H1 (cell line): ENCODE data around the gene ZNF316. TPM values are rescaled to one million over a fixed set of nuclear protein-coding genes. Genes with fewer than 3 reads are reported as not detected.

ENCODE experiments used
- CTCF ChIA-PET: fragments of 300-600 bp; sonication (Branson Sonifier 250); formaldehyde crosslinking; loops from one replicate; lab custom pipeline; 2021; ENCODE audit not compliant: partially characterized antibody; lab: Charles Lee
- POLR2A ChIA-PET: fragments of 300-600 bp; sonication (Branson Sonifier 250); formaldehyde crosslinking; loops from one replicate; lab custom pipeline; 2021; ENCODE audit warnings: inconsistent platforms; ENCODE audit not compliant: partially characterized antibody; lab: Charles Lee
- DNase-seq, 2 experiments: peaks; one replicate each; pipeline versions ENCODE4 v3.0.0 to v3.0.0-alpha.2; 2010 to 2022; ENCODE audit warnings: low spot score in 2 of 2, low read depth in 1 of 2, mixed read lengths in 1 of 2
- FAIRE-seq: peaks from 2 replicates; lab custom pipeline; 2011; peaks lifted over from hg19 to GRCh38; lab: Jason Lieb, UNC
- H2AFZ ChIP-seq: 2 replicates; pipeline ENCODE4 v1.8.1; 2012; ENCODE audit warnings: low read length, inconsistent platforms
- H2AK5ac ChIP-seq: 2 replicates; pipeline ENCODE4 v1.6.1; 2013; ENCODE audit warnings: low read depth, low read length
- H2BK120ac ChIP-seq: replicated peaks from 2 replicates; pipeline ENCODE3; 2013; ENCODE audit warnings: low read depth, low read length, inconsistent platforms
- H2BK12ac ChIP-seq: 2 replicates; pipeline ENCODE4 v1.6.1; 2013; ENCODE audit warnings: low read depth, low read length
- H2BK15ac ChIP-seq: 2 replicates; pipeline ENCODE4 v1.6.1; 2013; ENCODE audit warnings: low read length
- H2BK20ac ChIP-seq: 2 replicates; pipeline ENCODE4 v1.6.1; 2013; ENCODE audit warnings: low read length
- H2BK5ac ChIP-seq: 2 replicates; pipeline ENCODE4 v1.6.1; 2013; ENCODE audit warnings: low read depth, low read length
- H3K14ac ChIP-seq: 2 replicates; pipeline ENCODE4 v1.6.1; 2013; ENCODE audit warnings: inconsistent platforms; ENCODE audit not compliant: insufficient read length
- H3K18ac ChIP-seq: 2 replicates; pipeline ENCODE4 v1.6.1; 2013; ENCODE audit warnings: low read length; ENCODE audit errors: extremely low read depth
- H3K23ac ChIP-seq: 2 replicates; pipeline ENCODE4 v1.6.1; 2013; ENCODE audit warnings: inconsistent platforms; ENCODE audit not compliant: insufficient read length
- H3K23me2 ChIP-seq: 2 replicates; pipeline ENCODE4 v1.6.1; 2013; ENCODE audit warnings: low read depth, low read length
- H3K27ac ChIP-seq: 2 replicates; pipeline ENCODE4 v1.6.1; 2011; ENCODE audit warnings: low read depth, low read length, inconsistent platforms
- H3K27me3 ChIP-seq, 4 experiments: replicated peaks in 1 of 4; 1 replicate in 1 of 4; 2 replicates in 3 of 4; pipeline versions ENCODE4 v1.6.1 to v1.8.1; 2011 to 2013; ENCODE audit warnings: low read length in 3 of 4, mild to moderate bottlenecking in 3 of 4, inconsistent platforms in 2 of 4, mixed read lengths in 2 of 4, moderate library complexity in 1 of 4; ENCODE audit not compliant: control insufficient read depth in 3 of 4, insufficient read depth in 3 of 4; ENCODE audit errors: extremely low read depth in 1 of 4
- H3K36me3 ChIP-seq, 4 experiments: 2 replicates each; pipeline versions ENCODE4 v1.6.1 to v1.8.1; 2011 to 2013; ENCODE audit warnings: mild to moderate bottlenecking in 4 of 4, low read length in 3 of 4, moderate library complexity in 2 of 4, control low read depth in 1 of 4, inconsistent platforms in 1 of 4; ENCODE audit not compliant: insufficient read depth in 4 of 4, control insufficient read depth in 2 of 4
- H3K4ac ChIP-seq: replicated peaks from 2 replicates; pipeline ENCODE3; 2013; ENCODE audit warnings: low read length, low read depth, mixed read lengths, inconsistent platforms; ENCODE audit not compliant: insufficient read length
- H3K4me1 ChIP-seq, 4 experiments: replicated peaks in 1 of 4; 1 replicate in 1 of 4; 2 replicates in 3 of 4; pipeline versions ENCODE4 v1.6.1 to v1.8.1; 2011 to 2013; ENCODE audit warnings: low read length in 3 of 4, inconsistent platforms in 2 of 4, mixed read lengths in 1 of 4; ENCODE audit not compliant: insufficient read depth in 4 of 4, control insufficient read depth in 3 of 4
- H3K4me2 ChIP-seq, 2 experiments: 2 replicates each; pipeline versions ENCODE4 v1.6.1 to v1.8.1; 2011 to 2013; ENCODE audit warnings: low read depth in 2 of 2, low read length in 2 of 2, control low read depth in 1 of 2, inconsistent platforms in 1 of 2, mild to moderate bottlenecking in 1 of 2; ENCODE audit not compliant: insufficient read depth in 1 of 2
- H3K4me3 ChIP-seq, 4 experiments: fragments of 200-600, 300-600 bp in 1 of 4; sonication (generic), shearing (Covaris generic), sonication (Bioruptor Twin) in 1 of 4; 2 replicates each; pipeline versions ENCODE4 v1.5.1 to v1.8.1; 2011 to 2016; ENCODE audit warnings: low read length in 4 of 4, low read depth in 3 of 4, control low read depth in 2 of 4, inconsistent platforms in 2 of 4, mild to moderate bottlenecking in 2 of 4, mixed read lengths in 1 of 4, moderate library complexity in 1 of 4; ENCODE audit not compliant: insufficient read depth in 2 of 4; ENCODE audit errors: extremely low read depth in 1 of 4
- H3K56ac ChIP-seq: replicated peaks from 2 replicates; pipeline ENCODE3; 2013; ENCODE audit warnings: low read depth, mild to moderate bottlenecking, mixed read lengths, low read length, inconsistent platforms; ENCODE audit not compliant: insufficient read length
- H3K79me1 ChIP-seq: 2 replicates; pipeline ENCODE4 v1.6.1; 2013; ENCODE audit warnings: low read depth, low read length, control low read depth
- H3K79me2 ChIP-seq, 2 experiments: 2 replicates each; pipeline versions ENCODE4 v1.6.1 to v1.8.1; 2012 to 2013; ENCODE audit warnings: low read length in 2 of 2, mild to moderate bottlenecking in 2 of 2, inconsistent platforms in 1 of 2; ENCODE audit not compliant: insufficient read depth in 2 of 2, control insufficient read depth in 1 of 2
- H3K9ac ChIP-seq, 4 experiments: replicated peaks in 1 of 4; 1 replicate in 1 of 4; 2 replicates in 3 of 4; pipeline versions ENCODE4 v1.6.1 to v1.8.1; 2011 to 2013; ENCODE audit warnings: low read depth in 3 of 4, low read length in 3 of 4, control low read depth in 2 of 4, mild to moderate bottlenecking in 2 of 4, moderate library complexity in 2 of 4, inconsistent platforms in 1 of 4; ENCODE audit errors: extremely low read depth in 1 of 4
- H3K9me3 ChIP-seq, 2 experiments: 2 replicates each; pipeline versions ENCODE4 v1.6.1 to v1.8.1; 2012 to 2013; ENCODE audit warnings: mild to moderate bottlenecking in 2 of 2, moderate library complexity in 2 of 2, control low read depth in 1 of 2, inconsistent platforms in 1 of 2, low read depth in 1 of 2, low read length in 1 of 2, mixed read lengths in 1 of 2; ENCODE audit not compliant: insufficient read depth in 2 of 2
- H4K20me1 ChIP-seq, 2 experiments: replicated peaks in 1 of 2; 2 replicates each; pipeline versions ENCODE3 to v1.8.1; 2011 to 2013; ENCODE audit warnings: inconsistent platforms in 2 of 2, low read length in 2 of 2, mild to moderate bottlenecking in 1 of 2; ENCODE audit not compliant: insufficient read depth in 2 of 2, control insufficient read depth in 1 of 2
- H4K5ac ChIP-seq: 2 replicates; pipeline ENCODE4 v1.6.1; 2013; ENCODE audit warnings: low read length, low read depth, mixed read lengths, inconsistent platforms; ENCODE audit not compliant: insufficient read length
- H4K8ac ChIP-seq: 2 replicates; pipeline ENCODE4 v1.8.0; 2013; ENCODE audit warnings: mild to moderate bottlenecking, moderate library complexity, low read length, inconsistent platforms; ENCODE audit not compliant: insufficient read depth; ENCODE audit errors: extremely low read depth
- H4K91ac ChIP-seq: replicated peaks from 2 replicates; pipeline ENCODE3; 2013; ENCODE audit warnings: low read length, mixed read lengths, inconsistent platforms; ENCODE audit not compliant: insufficient read length
- CREB1 ChIP-seq: IDR thresholded peaks from 2 replicates; pipeline ENCODE4 v1.6.1; 2012; ENCODE audit warnings: inconsistent platforms
- CTCF ChIP-seq, 3 experiments: IDR thresholded peaks; 1 replicate in 2 of 3; 2 replicates in 1 of 3; pipeline versions ENCODE4 v1.5.1 to v1.6.1; 2011; ENCODE audit warnings: low read length in 3 of 3, mild to moderate bottlenecking in 3 of 3, inconsistent platforms in 2 of 3, low read depth in 1 of 3, moderate library complexity in 1 of 3; ENCODE audit not compliant: insufficient read depth in 1 of 3; ENCODE audit errors: control extremely low read depth in 1 of 3
- EP300 ChIP-seq, 2 experiments: IDR thresholded peaks; 1 replicate in 1 of 2; 2 replicates in 1 of 2; pipeline ENCODE4 v1.6.1; 2011 to 2012; ENCODE audit warnings: low read depth in 2 of 2, low read length in 2 of 2, mild to moderate bottlenecking in 2 of 2, borderline replicate concordance in 1 of 2, inconsistent platforms in 1 of 2, moderate library complexity in 1 of 2
- EZH2 ChIP-seq: fragments of 200-600 bp; sonication (generic); IDR thresholded peaks from 2 replicates; pipeline ENCODE4 v1.7.1; 2012; ENCODE audit warnings: low read depth, mild to moderate bottlenecking, moderate library complexity, low read length, inconsistent platforms; ENCODE audit not compliant: severe bottlenecking
- GTF2F1 ChIP-seq: IDR thresholded peaks from 2 replicates; pipeline ENCODE4 v1.6.1; 2012; ENCODE audit warnings: low read depth, low read length, improper control_type of control experiment, borderline replicate concordance
- MAFK ChIP-seq: IDR thresholded peaks from 2 replicates; pipeline ENCODE4 v1.6.1; 2012; ENCODE audit warnings: low read depth, mild to moderate bottlenecking, improper control_type of control experiment, low read length
- NANOG ChIP-seq: IDR thresholded peaks from 2 replicates; pipeline ENCODE4 v1.6.1; 2011; ENCODE audit warnings: low read length, low read depth, mild to moderate bottlenecking, inconsistent platforms; ENCODE audit not compliant: insufficient read depth, poor library complexity, severe bottlenecking
- NRF1 ChIP-seq: IDR thresholded peaks from 2 replicates; pipeline ENCODE4 v1.6.1; 2011; ENCODE audit warnings: mild to moderate bottlenecking, low read depth, low read length, improper control_type of control experiment
- POLR2A ChIP-seq, 2 experiments: IDR thresholded peaks; 1 replicate in 1 of 2; 2 replicates in 1 of 2; pipeline ENCODE4 v1.6.1; 2011; ENCODE audit warnings: low read depth in 2 of 2, low read length in 2 of 2, mild to moderate bottlenecking in 2 of 2; ENCODE audit errors: control extremely low read depth in 1 of 2
- RFX5 ChIP-seq: IDR thresholded peaks from 2 replicates; pipeline ENCODE4 v1.6.1; 2011; ENCODE audit warnings: low read depth, low read length, improper control_type of control experiment, borderline replicate concordance
- TAF7 ChIP-seq: optimal IDR thresholded peaks from 2 replicates; pipeline ENCODE3; 2011; ENCODE audit warnings: low read depth, mild to moderate bottlenecking, inconsistent platforms, low read length, moderate library complexity, borderline replicate concordance
- ZNF274 ChIP-seq: IDR thresholded peaks from 2 replicates; pipeline ENCODE4 v1.7.0; 2012; ENCODE audit warnings: low read length, borderline replicate concordance; ENCODE audit errors: extremely low read depth
- WGBS, 2 experiments: shearing (Covaris generic) in 1 of 2; methylation state at CpG; one replicate each; pipeline versions ENCODE4 v1.1.6 to v1.1.7; 2013 to 2015; ENCODE audit warnings: low lambda C conversion rate in 2 of 2, mixed read lengths in 2 of 2, inconsistent platforms in 1 of 2, low coverage in 1 of 2, missing lambda C conversion rate in 1 of 2; ENCODE audit not compliant: insufficient replicate concordance in 2 of 2, insufficient coverage in 1 of 2, insufficient read length in 1 of 2; ENCODE audit errors: extremely low coverage in 1 of 2, missing lambda C conversion rate in 1 of 2; 5-methylcytosine and 5-hydroxymethylcytosine counted together
- polyA plus RNA-seq, 7 experiments: library from polyadenylated mRNA; depleted of rRNA in 3 of 7; stranded (reverse) in 5 of 7; unstranded in 2 of 7; fragments of >200 nt in 5 of 7; fragments of 200-250 nt in 2 of 7; gene quantifications; 1 replicate in 5 of 7; 2 replicates in 1 of 7; 4 replicates in 1 of 7; pipeline versions ENCODE4 v1.2.1 to v1.2.3, GENCODE V29; 2011 to 2013; ENCODE audit warnings: missing spikeins in 2 of 7, mixed read lengths in 2 of 7
- total RNA-seq: library from RNA; stranded (reverse); fragmentation: NEBNext Ultra II Directional; extraction: Animal tissue kit (Norgen Biotek cat#: 25700); gene quantifications from 2 replicates; pipeline ENCODE4 v1.2.1, GENCODE V29; 2021

The ZNF316 gene
- total and polyA plus RNA-seq, 2 of the 8 experiments (the other 6 are each of a cell fraction or from before 2014, with no cell fraction given): 3.6 to 13.7 TPM

GRCh38 chr7:6631605-6632004 is 5.5 kb upstream of the ZNF316 start:
- Histone ChIP-seq H3K56ac (no peak overlapping the region), H4K8ac (no peak overlapping the region), H3K27me3 (no peaks in the 10 kb centered on the region), H2BK15ac (no peak overlapping the region), H4K5ac (no peak overlapping the region), H3K9me3 (no peaks in the 10 kb centered on the region), H3K36me3 (no peaks in the 10 kb centered on the region), H3K4me2 (no peak overlapping the region), H3K27ac (no peak overlapping the region), H3K79me2 (no peaks in the 10 kb centered on the region), H3K4ac (no peak overlapping the region), H3K23me2 (no peaks in the 10 kb centered on the region; the same call in 1 of the 2 replicates), H2BK5ac (no peak overlapping the region), H3K23ac (no peak overlapping the region), H4K20me1 (peaks cover 0 to 3% of the 10 kb centered on the region in 2 experiments), H2BK120ac (no peak overlapping the region), H4K91ac (no peak overlapping the region), H3K14ac (no peak overlapping the region), H3K4me1 (peaks cover 0 to 4% (median 2%) of the 10 kb centered on the region in 4 experiments; a peak in 2 of 7 replicates), H3K18ac (no peak overlapping the region), H2AK5ac (no peak overlapping the region), H2BK12ac (no peak overlapping the region), H2AFZ (no peak overlapping the region), H2BK20ac (no peak overlapping the region), H3K9ac (no peak overlapping the region), H3K4me3 (no peak overlapping the region), H3K79me1 (no peaks in the 10 kb centered on the region)
- POLR2A ChIA-PET: no interaction called here
- CTCF ChIA-PET: interaction anchor here (0.5 to 0.8 kb wide), 3 partner anchors 27 to 242 kb away, joined by 3 read pairs; no protein-coding TSS in a partner anchor
- DNase-seq (no peak), FAIRE-seq (no peak)
- 81% methylated on average over 7 of the region's 7 CpGs; no CpG with 5 or more reads in 1 of the 2 experiments for WGBS, 2 experiments
- TF ChIP-seq RFX5 (no peak), TAF7 (no peak), MAFK (no peak), EZH2 (no peak), CTCF (IDR thresholded peaks at IDR 0.05; ENCODE audit: control extremely low read depth in 1 of 3, insufficient read depth in 1 of 3, low read depth in 1 of 3, low read length in 3 of 3) (no peak), NRF1 (no peak), GTF2F1 (no peak), CREB1 (no peak), EP300 (IDR thresholded peaks at IDR 0.05; ENCODE audit: borderline replicate concordance in 1 of 2, low read depth in 2 of 2, low read length in 2 of 2) (no peak), NANOG (no peak), POLR2A (IDR thresholded peaks at IDR 0.05; ENCODE audit: control extremely low read depth in 1 of 2, low read depth in 2 of 2, low read length in 2 of 2) (no peak), ZNF274 (no peak)
